HCT116 (cell line): ENCODE data around the gene ESR2. TPM values are rescaled to one million over a fixed set of nuclear protein-coding genes. Genes with fewer than 3 reads are reported as not detected.

Experiments
- microRNA counts: library from miRNA; unstranded; fragments of <30 nt; microRNA quantifications from one replicate; lab custom pipeline; 2015
- microRNA-seq: library from miRNA; unstranded; fragments of <30 nt; microRNA quantifications from one replicate; pipeline ENCODE4, GENCODE V29; 2016; ENCODE audit warnings: borderline number of aligned reads
- total RNA-seq: library from RNA; stranded (reverse); gene quantifications from one replicate; pipeline ENCODE4 v1.2.1, GENCODE V29; 2021; ENCODE audit not compliant: unreplicated experiment

Gene ESR2
- total RNA-seq, 1 experiment from 2014 or later = 0.32 TPM

MicroRNAs encoded within 50 kb of the gene (microRNA counts, 767-probe panel; counts per million panel counts)
- not detected for microRNA hsa-miR-548h-5p (lab: Ali Mortazavi, UCI)

Small RNA genes lying within 50 kb of the gene (microRNA-seq; reads per million reads assigned to microRNA genes)
- gene MIR548H1 = not detected

Other genes with a start within 250 kb of the ESR2 start
- 153 TPM for gene MTHFD1, start 94.0 kb upstream of the ESR2 start, total RNA-seq
- 0.54 TPM for gene AKAP5, start 171.1 kb upstream of the ESR2 start, total RNA-seq
- gene ZBTB25, start 209.5 kb upstream of the ESR2 start, total RNA-seq = 19.0 TPM
- 20.6 TPM for gene ZBTB1, start 210.4 kb upstream of the ESR2 start, total RNA-seq
- gene HSPA2, start 246.4 kb upstream of the ESR2 start, total RNA-seq = 2.5 TPM